ENCODE data around the gene PTGER1.

- TF ChIP-seq POLR2AphosphoS5 (IDR thresholded peaks at IDR 0.05) (no peak), CTCF (IDR thresholded peaks at IDR 0.05) (no peak), POLR2A (IDR thresholded peaks at IDR 0.05) (no peak)
These were observed 7.3 kb downstream of the PTGER1 start for GRCh38 chr19:14467816-14468215.

Data from gastroesophageal sphincter (tissue), 3 donors.